Measurements from ENCODE around the gene TMEM161B.
"Not testable (repeated sequence)": the region's sequence is repeated elsewhere in the genome, so short reads cannot be mapped to it uniquely, and the experiment has no call there.

Gene TMEM161B

GRCh38 chr5:88195636-88196035 lies 73.0 kb downstream of the TMEM161B start:
- no peak for FAIRE-seq
- DNase-seq (ENCODE audit: insufficient read length, low spot score): no peak
- TF ChIP-seq POLR2A (IDR thresholded peaks at IDR 0.05; ENCODE audit: low read depth, low read length) (no peak), POU2F2 (IDR thresholded peaks at IDR 0.05; ENCODE audit: low read depth, low read length) (no peak), PAX5 (IDR thresholded peaks at IDR 0.05; ENCODE audit: insufficient read depth, low read length, severe bottlenecking) (no peak), TAF1 (IDR thresholded peaks at IDR 0.05; ENCODE audit: low read depth, low read length) (no peak), POLR2AphosphoS5 (IDR thresholded peaks at IDR 0.05; ENCODE audit: low read depth, low read length) (no peak), SPI1 (IDR thresholded peaks at IDR 0.05; ENCODE audit: low read depth, low read length) (no peak)

GRCh38 chr5:88193896-88194295 lies 74.7 kb downstream of the TMEM161B start:
- TF ChIP-seq SPI1 (IDR thresholded peaks at IDR 0.05; ENCODE audit: low read depth, low read length) (no peak), POLR2AphosphoS5 (IDR thresholded peaks at IDR 0.05; ENCODE audit: low read depth, low read length) (no peak), POU2F2 (IDR thresholded peaks at IDR 0.05; ENCODE audit: low read depth, low read length) (no peak), TAF1 (IDR thresholded peaks at IDR 0.05; ENCODE audit: low read depth, low read length) (no peak), POLR2A (IDR thresholded peaks at IDR 0.05; ENCODE audit: low read depth, low read length) (no peak), PAX5 (IDR thresholded peaks at IDR 0.05; ENCODE audit: insufficient read depth, low read length, severe bottlenecking) (no peak)
- no peak for DNase-seq (ENCODE audit: insufficient read length, low spot score)
- FAIRE-seq: no peak

GRCh38 chr5:88190106-88190834 lies 78.4 kb downstream of the TMEM161B start:
- FAIRE-seq (peak; percentile 31), DNase-seq (ENCODE audit: insufficient read length, low spot score) (no peak)

GRCh38 chr5:88189484-88189883 lies 79.2 kb downstream of the TMEM161B start:
- not testable (repeated sequence) for FAIRE-seq; DNase-seq (ENCODE audit: insufficient read length, low spot score)

More at GRCh38 chr5:88190106-88190834, 78.4 kb downstream of the TMEM161B start:
- TF ChIP-seq POU2F2 (IDR thresholded peaks at IDR 0.05; ENCODE audit: low read depth, low read length) (no peak), PAX5 (IDR thresholded peaks at IDR 0.05; ENCODE audit: insufficient read depth, low read length, severe bottlenecking) (no peak), SPI1 (IDR thresholded peaks at IDR 0.05; ENCODE audit: low read depth, low read length) (no peak), POLR2AphosphoS5 (IDR thresholded peaks at IDR 0.05; ENCODE audit: low read depth, low read length) (no peak), POLR2A (IDR thresholded peaks at IDR 0.05; ENCODE audit: low read depth, low read length) (no peak), TAF1 (IDR thresholded peaks at IDR 0.05; ENCODE audit: low read depth, low read length) (no peak)

GRCh38 chr5:88188458-88189132 lies 80.0 kb downstream of the TMEM161B start:
- FAIRE-seq: no peak
- DNase-seq (ENCODE audit: insufficient read length, low spot score): no peak
- no peak for TF ChIP-seq SPI1 (IDR thresholded peaks at IDR 0.05; ENCODE audit: low read depth, low read length)
- no peak for TF ChIP-seq POLR2AphosphoS5 (IDR thresholded peaks at IDR 0.05; ENCODE audit: low read depth, low read length)
- no peak for TF ChIP-seq PAX5 (IDR thresholded peaks at IDR 0.05; ENCODE audit: insufficient read depth, low read length, severe bottlenecking)
- no peak for TF ChIP-seq TAF1 (IDR thresholded peaks at IDR 0.05; ENCODE audit: low read depth, low read length)
- TF ChIP-seq POU2F2 (IDR thresholded peaks at IDR 0.05; ENCODE audit: low read depth, low read length): no peak
- TF ChIP-seq POLR2A (IDR thresholded peaks at IDR 0.05; ENCODE audit: low read depth, low read length): no peak

GRCh38 chr5:88183255-88183654 lies 85.4 kb downstream of the TMEM161B start:
- DNase-seq (ENCODE audit: insufficient read length, low spot score): no peak
- TF ChIP-seq TAF1 (IDR thresholded peaks at IDR 0.05; ENCODE audit: low read depth, low read length) (no peak), POLR2A (IDR thresholded peaks at IDR 0.05; ENCODE audit: low read depth, low read length) (no peak), POLR2AphosphoS5 (IDR thresholded peaks at IDR 0.05; ENCODE audit: low read depth, low read length) (no peak), SPI1 (IDR thresholded peaks at IDR 0.05; ENCODE audit: low read depth, low read length) (no peak), PAX5 (IDR thresholded peaks at IDR 0.05; ENCODE audit: insufficient read depth, low read length, severe bottlenecking) (no peak), POU2F2 (IDR thresholded peaks at IDR 0.05; ENCODE audit: low read depth, low read length) (no peak)
- FAIRE-seq: no peak

GRCh38 chr5:88177486-88177885 lies 91.2 kb downstream of the TMEM161B start:
- not testable (repeated sequence) for FAIRE-seq; DNase-seq (ENCODE audit: insufficient read length, low spot score)

- no peak for TF ChIP-seq POLR2A (IDR thresholded peaks at IDR 0.05; ENCODE audit: low read depth, low read length)
- no peak for TF ChIP-seq POLR2AphosphoS5 (IDR thresholded peaks at IDR 0.05; ENCODE audit: low read depth, low read length)
- no peak for TF ChIP-seq PAX5 (IDR thresholded peaks at IDR 0.05; ENCODE audit: insufficient read depth, low read length, severe bottlenecking)
- no peak for FAIRE-seq
- no peak for DNase-seq (ENCODE audit: insufficient read length, low spot score)
Observed at GRCh38 chr5:88172847-88173758, 95.5 kb downstream of the TMEM161B start.

GRCh38 chr5:88159591-88159990 lies 109.1 kb downstream of the TMEM161B start:
- FAIRE-seq (no peak), DNase-seq (ENCODE audit: insufficient read length, low spot score) (no peak)
- TF ChIP-seq PAX5 (IDR thresholded peaks at IDR 0.05; ENCODE audit: insufficient read depth, low read length, severe bottlenecking) (no peak), POU2F2 (IDR thresholded peaks at IDR 0.05; ENCODE audit: low read depth, low read length) (no peak), SPI1 (IDR thresholded peaks at IDR 0.05; ENCODE audit: low read depth, low read length) (no peak), TAF1 (IDR thresholded peaks at IDR 0.05; ENCODE audit: low read depth, low read length) (no peak), POLR2AphosphoS5 (IDR thresholded peaks at IDR 0.05; ENCODE audit: low read depth, low read length) (no peak), POLR2A (IDR thresholded peaks at IDR 0.05; ENCODE audit: low read depth, low read length) (no peak)

Data from GM12891 (cell line).